NCI-H226 (cell line): ENCODE measurements around the gene FUT9.

Experiments
- DNase-seq: peaks from one replicate; pipeline ENCODE4 v3.0.0-alpha.2; 2015

Gene FUT9

DNA sequence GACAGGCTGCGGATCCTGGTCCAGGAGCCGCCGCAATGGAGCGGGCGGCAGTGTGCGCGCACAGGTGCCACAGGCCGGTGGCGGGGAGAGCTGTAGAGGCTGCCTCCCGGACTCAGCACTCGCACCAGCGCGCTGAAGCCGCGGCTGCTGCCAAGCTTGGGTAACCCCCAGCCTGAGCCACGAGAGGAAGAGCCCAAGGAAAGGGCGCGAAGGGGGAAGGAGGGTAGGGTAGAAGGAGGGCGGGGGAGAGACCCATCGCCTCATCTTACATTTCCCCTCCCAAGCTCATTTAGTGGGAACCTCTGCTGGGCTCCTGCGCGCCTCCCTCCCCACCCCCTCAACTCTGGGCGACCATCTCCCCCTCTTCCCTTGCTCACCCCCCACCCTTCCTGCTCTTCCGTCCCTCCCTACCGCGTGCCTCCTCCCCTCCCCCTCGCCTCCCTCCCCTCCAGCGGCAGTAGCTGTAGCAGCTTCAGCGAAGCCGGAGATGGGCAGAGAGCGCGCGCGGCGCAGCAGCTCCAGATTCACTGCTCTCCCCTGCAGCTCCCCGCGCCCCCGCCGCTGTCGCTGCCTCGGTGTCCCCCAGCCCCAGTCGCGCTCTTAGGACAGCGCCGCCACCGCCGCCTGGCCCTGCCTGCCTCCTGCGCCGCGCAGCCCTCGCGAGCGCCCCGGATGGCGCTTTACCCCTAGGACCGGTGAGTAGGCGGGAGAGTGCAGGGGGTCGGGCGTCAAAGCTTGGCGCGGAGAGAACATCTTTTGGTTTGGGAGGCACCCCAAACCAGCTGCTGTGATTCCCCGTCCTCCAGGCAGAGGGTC lies at the start of gene FUT9:
FUT9 (plus strand) TSS at position 457 of the 816 bp plus-strand sequence. CDS start 187,182 bp downstream, outside the sequence.
- DNase-seq = no peak

- no peak for DNase-seq
Observed at GRCh38 chr6:95967594-95967993, 48.2 kb upstream of the FUT9 start.

DNA sequence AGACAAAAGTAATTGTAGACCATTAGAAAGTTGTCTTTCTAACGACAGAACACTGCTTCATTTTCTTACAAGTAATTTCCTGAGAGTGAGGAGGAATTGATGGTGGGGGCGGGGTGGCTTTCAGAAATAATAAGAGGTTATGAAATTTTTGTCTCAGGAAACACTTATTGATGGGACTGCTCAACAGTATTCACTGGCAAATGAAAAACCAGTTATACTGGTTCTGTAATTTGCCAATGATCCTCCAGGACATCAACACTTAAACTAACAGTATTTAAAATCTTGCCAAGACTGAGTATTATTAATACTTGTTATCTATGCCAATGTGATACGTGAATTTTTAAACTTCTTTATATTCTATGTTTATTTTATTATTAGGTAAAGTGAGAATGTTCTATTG lies 41.8 kb upstream of the FUT9 start:
- DNase-seq = no peak

DNA sequence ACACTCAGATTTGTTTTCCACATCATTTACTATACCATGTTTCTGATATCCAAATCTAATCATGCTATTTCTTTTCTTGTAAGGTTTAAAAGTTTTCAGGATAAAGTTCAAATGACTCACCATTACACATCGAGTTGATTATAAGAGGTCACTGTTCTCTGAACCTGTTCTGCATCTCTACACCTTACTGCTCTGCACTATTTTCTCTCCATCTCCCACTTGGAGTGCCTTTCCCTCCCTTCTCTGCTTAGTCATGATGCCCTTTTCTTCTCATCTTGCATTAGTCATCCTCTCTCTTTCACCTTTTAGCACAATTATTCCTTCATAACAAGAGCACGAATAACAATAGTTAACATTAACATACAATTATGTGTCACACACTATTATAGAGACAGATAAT lies 37.5 kb upstream of the FUT9 start:
- DNase-seq = no peak

- DNase-seq = no peak
Observed at GRCh38 chr6:95991906-95992305, 23.9 kb upstream of the FUT9 start.

GRCh38 chr6:95994151-95994550 lies 21.6 kb upstream of the FUT9 start:
- DNase-seq = no peak

GRCh38 chr6:95998133-95998532 lies 17.6 kb upstream of the FUT9 start:
- DNase-seq = no peak

GRCh38 chr6:96001891-96002575 lies 13.7 kb upstream of the FUT9 start:
- no peak for DNase-seq

- DNase-seq = no peak
Observed at GRCh38 chr6:96002576-96002910, 13.2 kb upstream of the FUT9 start.

- no peak for DNase-seq
Observed at GRCh38 chr6:96002912-96003311, 12.9 kb upstream of the FUT9 start.

- DNase-seq = no peak
Observed at GRCh38 chr6:96007663-96008062, 8.1 kb upstream of the FUT9 start.

DNA sequence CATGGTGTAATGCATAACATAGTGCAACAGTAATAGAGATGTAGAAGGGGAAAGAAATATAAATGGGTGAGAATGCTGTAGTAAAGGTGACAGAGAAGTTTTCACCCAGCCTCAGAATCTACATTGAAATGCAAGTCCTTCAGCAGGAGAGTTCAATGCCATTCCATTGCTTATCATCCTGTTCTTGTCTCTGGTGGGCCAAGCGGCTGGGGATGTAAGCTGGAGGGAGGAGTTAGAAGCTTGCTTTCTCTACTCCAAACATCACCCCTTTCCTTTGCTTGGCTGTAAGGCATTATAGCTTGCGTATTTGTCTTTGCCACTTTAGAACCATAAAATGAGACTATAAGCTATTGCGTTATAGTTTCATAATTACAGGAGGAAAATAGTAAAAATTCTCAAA lies 2.2 kb upstream of the FUT9 start:
- no peak for DNase-seq

DNA sequence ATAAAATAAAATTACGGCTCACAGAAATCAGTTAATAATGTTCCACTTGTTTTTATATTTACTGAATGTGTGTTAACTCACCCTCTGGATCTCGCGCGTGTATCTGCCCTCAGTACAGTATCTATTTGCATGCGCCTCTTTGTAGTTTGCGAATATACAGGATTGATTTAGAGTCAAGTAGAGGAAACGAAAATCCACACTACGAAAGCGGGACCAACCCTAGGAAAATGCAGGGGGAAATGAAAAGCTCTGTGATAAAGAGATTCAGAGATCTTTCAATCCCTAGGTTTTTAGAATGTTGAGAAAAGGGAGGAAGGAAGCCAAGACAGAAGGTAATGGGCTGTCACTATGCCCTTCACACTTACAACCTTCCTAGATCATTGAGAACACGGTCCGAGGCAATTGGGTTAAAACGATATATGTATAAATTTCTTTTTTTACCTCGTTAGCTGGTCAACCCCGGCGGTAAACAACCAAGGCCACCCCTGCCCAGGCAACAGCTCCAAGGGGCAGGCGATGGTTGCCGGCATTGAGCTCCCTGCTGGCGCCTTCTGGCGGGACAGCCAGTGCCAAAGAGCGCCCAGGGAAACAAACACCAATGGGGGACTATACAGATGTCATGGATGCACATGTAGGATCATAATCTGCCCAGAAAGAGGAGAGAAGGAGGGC lies 792 bp upstream of the FUT9 start:
- DNase-seq = no peak

DNA sequence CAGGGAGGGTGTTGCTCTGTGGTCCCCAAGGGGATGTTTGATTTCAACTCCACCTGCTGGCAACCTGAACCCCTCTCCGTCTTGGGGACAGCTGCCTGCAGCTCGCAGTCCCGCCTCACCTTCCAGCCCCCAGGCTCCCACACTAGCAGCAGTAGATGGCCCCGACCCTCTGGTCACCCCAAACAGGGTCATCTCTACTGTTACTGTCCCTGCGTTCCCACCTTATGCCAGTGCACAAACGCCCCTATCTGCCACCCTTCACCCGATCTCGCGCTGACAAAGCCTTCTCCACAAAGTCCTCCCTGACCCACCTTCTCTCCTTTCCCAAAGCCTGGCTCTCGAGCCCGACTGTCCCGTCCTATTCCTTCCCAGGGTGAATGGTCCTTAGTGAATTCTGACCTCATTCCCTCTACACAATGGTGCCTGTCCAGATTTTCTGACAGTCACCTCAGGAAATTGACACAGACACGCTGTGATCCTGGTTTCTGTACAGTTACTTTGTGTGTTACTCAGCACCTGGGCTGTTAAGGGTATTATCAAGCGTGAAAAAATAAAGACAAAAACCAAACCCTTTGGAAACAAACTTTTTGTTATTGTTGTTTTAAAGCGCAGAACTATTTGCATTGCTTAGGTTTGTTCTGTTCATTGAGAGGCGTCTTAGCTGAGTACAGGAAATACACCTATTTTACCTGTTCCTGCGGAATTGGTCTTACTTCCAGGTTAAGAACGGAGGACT lies 728 bp downstream of the FUT9 start:
- no peak for DNase-seq

- DNase-seq = no peak
Observed at GRCh38 chr6:96017070-96017359, 1.2 kb downstream of the FUT9 start.

DNA sequence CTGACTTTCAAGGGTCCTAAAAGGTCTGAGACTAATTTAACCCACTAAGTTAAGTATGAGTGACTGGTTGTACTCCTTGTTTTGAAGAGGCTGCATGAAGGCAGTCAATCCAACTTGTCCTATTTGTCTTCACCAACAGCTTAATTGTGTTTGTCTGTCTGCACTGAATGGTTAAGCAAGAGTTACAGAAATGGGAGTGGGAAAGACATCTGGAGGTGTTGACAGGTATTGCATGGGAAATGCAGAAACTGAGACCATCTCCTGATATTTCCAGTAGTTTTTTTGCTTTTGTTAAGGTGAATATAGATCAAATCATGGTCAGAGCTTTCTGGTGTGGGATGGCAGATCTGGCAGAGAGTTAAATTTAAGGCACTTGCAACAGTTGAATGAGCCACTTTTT lies 6.5 kb downstream of the FUT9 start:
- DNase-seq = no peak

DNA sequence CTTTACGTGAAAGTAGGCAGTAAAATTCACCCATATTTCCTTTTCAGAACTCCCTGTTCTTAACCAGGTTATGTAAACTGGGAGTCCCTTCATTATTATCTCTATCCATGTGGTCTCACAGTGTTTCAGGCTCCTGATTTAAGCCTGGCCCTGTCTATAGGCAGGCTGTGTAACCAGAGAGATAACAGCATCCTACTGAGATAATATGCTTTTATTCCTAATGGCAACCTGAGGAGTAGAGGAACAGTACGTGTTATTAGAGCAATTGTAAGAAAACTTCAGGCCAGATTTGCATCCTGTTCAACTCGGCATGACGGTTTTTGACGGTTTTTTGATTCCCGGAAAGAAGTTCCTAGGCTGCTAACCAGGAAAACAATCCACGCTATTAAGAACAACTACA lies 16.9 kb downstream of the FUT9 start:
- DNase-seq = no peak

GRCh38 chr6:96051555-96051954 lies 35.8 kb downstream of the FUT9 start:
- no peak for DNase-seq

DNA sequence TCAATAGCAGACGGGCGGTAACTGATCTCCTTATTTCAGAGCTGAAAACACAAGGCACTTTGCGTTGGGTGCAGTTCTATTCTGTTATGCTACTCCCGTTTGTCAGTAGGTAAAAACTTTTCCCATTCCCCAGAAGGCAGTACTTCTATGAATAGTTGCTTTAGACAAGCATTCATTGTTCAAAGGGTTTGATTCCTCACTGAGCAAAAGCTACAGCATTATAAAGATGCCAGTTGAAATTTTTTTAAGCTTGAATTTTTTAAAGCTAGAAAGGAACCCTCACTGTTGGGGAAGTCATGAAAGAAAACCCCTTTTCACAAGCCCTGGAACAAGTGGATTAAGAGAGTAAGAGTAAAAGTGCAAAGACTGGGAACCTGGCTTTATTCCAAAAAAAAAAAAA lies 42.3 kb downstream of the FUT9 start:
- DNase-seq = no peak

GRCh38 chr6:96059586-96059985 lies 43.8 kb downstream of the FUT9 start:
- no peak for DNase-seq

DNA sequence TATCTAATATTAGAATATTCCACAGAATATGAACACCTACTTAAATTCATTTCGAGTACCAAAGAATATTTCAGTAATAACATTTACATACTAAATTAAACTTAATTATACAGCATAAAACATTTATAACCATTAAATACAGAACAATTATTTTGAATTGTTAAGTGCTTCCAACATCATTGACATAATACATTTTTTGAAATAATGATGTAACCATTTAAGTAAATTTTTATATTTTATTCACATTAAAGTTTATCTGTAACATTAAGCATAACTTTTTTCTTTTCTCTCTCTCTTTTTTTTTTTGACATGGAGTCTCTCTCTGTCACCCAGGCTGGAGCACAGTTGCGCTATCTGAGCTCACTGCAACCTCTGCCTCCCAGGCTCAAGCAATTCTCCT lies 44.5 kb downstream of the FUT9 start:
- DNase-seq = no peak

DNA sequence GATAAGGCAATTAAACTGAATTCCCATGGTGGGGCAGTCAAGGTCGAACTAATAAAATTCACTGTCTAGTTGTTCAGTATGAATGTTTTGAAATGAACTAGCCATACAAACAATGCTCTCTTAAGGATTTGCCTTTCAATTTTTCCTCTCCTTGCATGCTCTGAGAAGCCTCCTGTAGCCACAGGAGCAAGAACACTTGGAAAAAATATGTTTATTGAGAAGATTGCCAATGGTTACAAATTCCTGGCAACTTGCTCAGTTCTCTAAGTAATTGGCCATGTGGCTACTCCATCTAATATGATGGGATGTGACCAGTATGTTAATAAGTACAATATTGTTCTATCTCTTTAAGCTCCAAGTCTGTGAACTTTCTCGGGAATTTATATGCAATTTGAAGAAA lies 49.4 kb downstream of the FUT9 start:
- DNase-seq = no peak

DNA sequence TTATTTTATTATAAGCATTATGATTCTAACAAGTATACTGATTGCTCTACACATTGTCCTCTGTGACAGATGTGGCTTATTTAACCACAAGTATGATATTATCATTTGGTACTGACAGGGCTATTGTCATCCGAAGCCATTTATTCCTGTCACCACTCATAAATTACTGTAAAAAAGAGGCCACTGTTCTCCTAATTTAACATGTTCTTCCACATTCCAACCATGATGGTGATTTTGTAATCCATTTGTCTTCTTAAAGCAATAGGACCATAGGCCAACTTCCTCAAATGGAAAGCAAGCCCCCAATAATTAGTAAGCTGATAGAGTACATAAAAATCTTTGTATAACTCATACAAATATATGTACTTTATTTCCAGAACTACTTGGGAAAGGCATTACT lies 50.6 kb downstream of the FUT9 start:
- DNase-seq = no peak

- DNase-seq = no peak
Observed at GRCh38 chr6:96073555-96073954, 57.8 kb downstream of the FUT9 start.
